GM23338 (cell line): ENCODE data around the gene PAX4. TPM values are rescaled to one million over a fixed set of nuclear protein-coding genes. Genes with fewer than 3 reads are reported as not detected.
A peak's percentile ranks its signal among the peaks of the same experiment; 100 is the strongest.

Experiments
- ATAC-seq: fragments of 200-7000 bp; cut with Tn5 transposase; 3 replicates; pipeline ENCODE4 v1.9.1; 2020
- DNase-seq: peaks from one replicate; pipeline ENCODE4 v3.0.0-alpha.2; 2015; ENCODE audit warnings: low spot score
- H2AFZ ChIP-seq: fragments of 200-600 bp; sonication (generic); 2 replicates; pipeline ENCODE4 v1.8.0; 2016; ENCODE audit warnings: antibody characterized with exemption, mild to moderate bottlenecking, moderate library complexity
- H3F3A ChIP-seq: fragments of 200-600 bp; sonication (generic); replicated peaks from 2 replicates; pipeline ENCODE4 v1.8.0; 2017; ENCODE audit warnings: antibody characterized with exemption, mixed run types, low read depth
- H3K27ac ChIP-seq: fragments of 200-600 bp; sonication (generic); 2 replicates; pipeline ENCODE4 v1.6.1; 2016; ENCODE audit warnings: low read depth
- H3K27me3 ChIP-seq: fragments of 200-600 bp; sonication (generic); 2 replicates; pipeline ENCODE4 v1.8.0; 2016; ENCODE audit warnings: mild to moderate bottlenecking, mixed run types, moderate library complexity; ENCODE audit not compliant: insufficient read depth
- H3K36me3 ChIP-seq: fragments of 200-600 bp; sonication (generic); 2 replicates; pipeline ENCODE4 v1.8.0; 2016; ENCODE audit warnings: mild to moderate bottlenecking; ENCODE audit not compliant: insufficient read depth
- H3K4me1 ChIP-seq: fragments of 200-600 bp; sonication (generic); 2 replicates; pipeline ENCODE4 v1.8.0; 2016; ENCODE audit warnings: mild to moderate bottlenecking, moderate library complexity; ENCODE audit not compliant: insufficient read depth
- H3K4me2 ChIP-seq: fragments of 200-600 bp; sonication (generic); 2 replicates; pipeline ENCODE4 v1.7.1; 2017; ENCODE audit warnings: mixed run types
- H3K4me3 ChIP-seq: fragments of 200-600 bp; sonication (generic); 2 replicates; pipeline ENCODE4 v1.6.1; 2016; ENCODE audit warnings: mixed run types
- H3K79me2 ChIP-seq: fragments of 200-600 bp; sonication (generic); replicated peaks from 2 replicates; pipeline ENCODE4 v1.8.0; 2017; ENCODE audit warnings: mild to moderate bottlenecking; ENCODE audit not compliant: insufficient read depth
- H3K9me2 ChIP-seq: fragments of 200-600 bp; sonication (generic); 2 replicates; pipeline ENCODE4 v1.8.0; 2017; ENCODE audit not compliant: insufficient read depth
- H4K20me1 ChIP-seq: fragments of 200-600 bp; sonication (generic); replicated peaks from 2 replicates; pipeline ENCODE4 v1.8.0; 2017; ENCODE audit warnings: mild to moderate bottlenecking; ENCODE audit not compliant: insufficient read depth
- H3K27ac Mint-ChIP-seq: 2 replicates; pipeline ENCODE4 v1.8.0; 2020; ENCODE audit warnings: inconsistent platforms, mild to moderate bottlenecking, moderate library complexity, mixed read lengths
- H3K27me3 Mint-ChIP-seq: 3 replicates; pipeline ENCODE4 v1.8.0; 2022; ENCODE audit warnings: low read depth, mild to moderate bottlenecking, moderate library complexity, mixed read lengths, inconsistent platforms; ENCODE audit not compliant: insufficient read depth, poor library complexity
- H3K36me3 Mint-ChIP-seq: 3 replicates; pipeline ENCODE4 v1.8.0; 2021; ENCODE audit warnings: low read depth, mild to moderate bottlenecking, inconsistent platforms, moderate library complexity, mixed read lengths
- H3K4me1 Mint-ChIP-seq: 3 replicates; pipeline ENCODE4 v1.8.0; 2020; ENCODE audit warnings: mild to moderate bottlenecking, inconsistent platforms, mixed read lengths
- H3K4me3 Mint-ChIP-seq: 3 replicates; pipeline ENCODE4 v1.8.0; 2021; ENCODE audit warnings: moderate library complexity, mild to moderate bottlenecking, inconsistent platforms, mixed read lengths
- H3K9me3 Mint-ChIP-seq: 3 replicates; pipeline ENCODE4 v1.8.0; 2020; ENCODE audit warnings: moderate library complexity, mild to moderate bottlenecking, inconsistent platforms, mixed read lengths
- CREB1 ChIP-seq: fragments of 250-450 bp; sonication (Bioruptor Pico); IDR thresholded peaks from 2 replicates; pipeline ENCODE4 v1.5.0; 2020; ENCODE audit warnings: low read depth, mild to moderate bottlenecking, moderate library complexity
- EZH2 ChIP-seq: fragments of 200-600 bp; sonication (generic); IDR thresholded peaks from one replicate; pipeline ENCODE4 v1.8.0; 2017; ENCODE audit warnings: antibody characterized with exemption, mild to moderate bottlenecking, low read depth; ENCODE audit not compliant: unreplicated experiment
- EZH2phosphoT487 ChIP-seq: fragments of 200-600 bp; sonication (generic); IDR thresholded peaks from one replicate; pipeline ENCODE4 v1.8.1; 2018; ENCODE audit warnings: antibody characterized with exemption; ENCODE audit not compliant: unreplicated experiment
- JUNB ChIP-seq: IDR thresholded peaks from one replicate; pipeline ENCODE4 v1.6.1; 2016; ENCODE audit warnings: antibody characterized with exemption; ENCODE audit not compliant: unreplicated experiment
- NANOG ChIP-seq: IDR thresholded peaks from 2 replicates; pipeline ENCODE4 v1.6.1; 2016; ENCODE audit warnings: antibody characterized with exemption, borderline replicate concordance
- POLR2AphosphoS5 ChIP-seq: IDR thresholded peaks from 2 replicates; pipeline ENCODE4 v1.6.1; 2016; ENCODE audit warnings: antibody characterized with exemption, low read depth
- STAT1 ChIP-seq: IDR thresholded peaks from one replicate; pipeline ENCODE4 v1.6.1; 2016; ENCODE audit warnings: antibody characterized with exemption; ENCODE audit not compliant: unreplicated experiment
- ZNF114 ChIP-seq: fragments of 250-450 bp; sonication (Bioruptor Pico); IDR thresholded peaks from 2 replicates; pipeline ENCODE4 v1.5.0; 2020; ENCODE audit warnings: mild to moderate bottlenecking, moderate library complexity
- polyA plus RNA-seq: library from polyadenylated mRNA; unstranded; fragments of >200 nt; fragmentation: Nextera tagmentation; extraction: Ambion mirVana; gene quantifications from 2 replicates; pipeline ENCODE4 v1.2.1, GENCODE V29; 2016
- total RNA-seq: library from RNA; depleted of rRNA; stranded (reverse); fragments of >200 nt; shearing (Covaris generic); gene quantifications from 2 replicates; pipeline ENCODE4 v1.2.3, GENCODE V29; 2014
- TF ChIP-seq, protein P1 (sequence below): fragments of 250-450 bp; sonication (Bioruptor Pico); IDR thresholded peaks from 2 replicates; pipeline ENCODE4 v1.5.0; 2020; ENCODE audit warnings: mild to moderate bottlenecking, moderate library complexity

The PAX4 gene
- total and polyA plus RNA-seq, 2 experiments from 2014 or later, result not detected

DNA sequence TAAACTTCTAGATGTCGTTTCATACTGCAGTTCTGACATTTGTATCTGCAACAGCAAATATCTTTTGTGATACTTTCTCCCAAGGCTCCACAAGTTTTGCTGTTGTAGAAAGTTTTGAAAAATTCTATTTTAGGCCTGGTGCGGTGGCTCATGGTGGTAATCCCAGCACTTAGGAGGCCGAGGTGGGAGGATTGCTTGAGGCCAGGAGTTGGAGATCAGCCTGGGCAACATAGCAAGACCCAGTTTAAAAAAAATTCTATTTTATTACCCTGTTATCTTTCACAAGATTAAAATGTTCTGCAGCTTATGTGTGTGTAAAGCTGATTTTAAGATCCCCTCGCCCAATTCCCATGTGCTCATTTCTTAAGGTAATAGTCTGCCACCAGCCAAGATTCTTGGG, 35.5 kb upstream of the PAX4 start:
- peak overlapping the region; percentile 88 for H3K4me3 ChIP-seq
- H2AFZ ChIP-seq, result no peak overlapping the region
- no peaks in the 10 kb centered on the region for H3K27me3 ChIP-seq
- DNase-seq, result no peak
- H3K27ac ChIP-seq, result no peak overlapping the region
- H3K4me3 Mint-ChIP-seq, result no peak overlapping the region; the same call in 1 of the 3 replicates
- peaks cover 63% of the 10 kb centered on the region for H3K79me2 ChIP-seq
- H3F3A ChIP-seq, result no peaks in the 10 kb centered on the region
- H4K20me1 ChIP-seq, result peaks cover 50% of the 10 kb centered on the region
- no peaks in the 10 kb centered on the region for H3K9me2 ChIP-seq
- H3K27me3 Mint-ChIP-seq, result peaks cover 4% of the 10 kb centered on the region
- TF ChIP-seq, protein P1, sequence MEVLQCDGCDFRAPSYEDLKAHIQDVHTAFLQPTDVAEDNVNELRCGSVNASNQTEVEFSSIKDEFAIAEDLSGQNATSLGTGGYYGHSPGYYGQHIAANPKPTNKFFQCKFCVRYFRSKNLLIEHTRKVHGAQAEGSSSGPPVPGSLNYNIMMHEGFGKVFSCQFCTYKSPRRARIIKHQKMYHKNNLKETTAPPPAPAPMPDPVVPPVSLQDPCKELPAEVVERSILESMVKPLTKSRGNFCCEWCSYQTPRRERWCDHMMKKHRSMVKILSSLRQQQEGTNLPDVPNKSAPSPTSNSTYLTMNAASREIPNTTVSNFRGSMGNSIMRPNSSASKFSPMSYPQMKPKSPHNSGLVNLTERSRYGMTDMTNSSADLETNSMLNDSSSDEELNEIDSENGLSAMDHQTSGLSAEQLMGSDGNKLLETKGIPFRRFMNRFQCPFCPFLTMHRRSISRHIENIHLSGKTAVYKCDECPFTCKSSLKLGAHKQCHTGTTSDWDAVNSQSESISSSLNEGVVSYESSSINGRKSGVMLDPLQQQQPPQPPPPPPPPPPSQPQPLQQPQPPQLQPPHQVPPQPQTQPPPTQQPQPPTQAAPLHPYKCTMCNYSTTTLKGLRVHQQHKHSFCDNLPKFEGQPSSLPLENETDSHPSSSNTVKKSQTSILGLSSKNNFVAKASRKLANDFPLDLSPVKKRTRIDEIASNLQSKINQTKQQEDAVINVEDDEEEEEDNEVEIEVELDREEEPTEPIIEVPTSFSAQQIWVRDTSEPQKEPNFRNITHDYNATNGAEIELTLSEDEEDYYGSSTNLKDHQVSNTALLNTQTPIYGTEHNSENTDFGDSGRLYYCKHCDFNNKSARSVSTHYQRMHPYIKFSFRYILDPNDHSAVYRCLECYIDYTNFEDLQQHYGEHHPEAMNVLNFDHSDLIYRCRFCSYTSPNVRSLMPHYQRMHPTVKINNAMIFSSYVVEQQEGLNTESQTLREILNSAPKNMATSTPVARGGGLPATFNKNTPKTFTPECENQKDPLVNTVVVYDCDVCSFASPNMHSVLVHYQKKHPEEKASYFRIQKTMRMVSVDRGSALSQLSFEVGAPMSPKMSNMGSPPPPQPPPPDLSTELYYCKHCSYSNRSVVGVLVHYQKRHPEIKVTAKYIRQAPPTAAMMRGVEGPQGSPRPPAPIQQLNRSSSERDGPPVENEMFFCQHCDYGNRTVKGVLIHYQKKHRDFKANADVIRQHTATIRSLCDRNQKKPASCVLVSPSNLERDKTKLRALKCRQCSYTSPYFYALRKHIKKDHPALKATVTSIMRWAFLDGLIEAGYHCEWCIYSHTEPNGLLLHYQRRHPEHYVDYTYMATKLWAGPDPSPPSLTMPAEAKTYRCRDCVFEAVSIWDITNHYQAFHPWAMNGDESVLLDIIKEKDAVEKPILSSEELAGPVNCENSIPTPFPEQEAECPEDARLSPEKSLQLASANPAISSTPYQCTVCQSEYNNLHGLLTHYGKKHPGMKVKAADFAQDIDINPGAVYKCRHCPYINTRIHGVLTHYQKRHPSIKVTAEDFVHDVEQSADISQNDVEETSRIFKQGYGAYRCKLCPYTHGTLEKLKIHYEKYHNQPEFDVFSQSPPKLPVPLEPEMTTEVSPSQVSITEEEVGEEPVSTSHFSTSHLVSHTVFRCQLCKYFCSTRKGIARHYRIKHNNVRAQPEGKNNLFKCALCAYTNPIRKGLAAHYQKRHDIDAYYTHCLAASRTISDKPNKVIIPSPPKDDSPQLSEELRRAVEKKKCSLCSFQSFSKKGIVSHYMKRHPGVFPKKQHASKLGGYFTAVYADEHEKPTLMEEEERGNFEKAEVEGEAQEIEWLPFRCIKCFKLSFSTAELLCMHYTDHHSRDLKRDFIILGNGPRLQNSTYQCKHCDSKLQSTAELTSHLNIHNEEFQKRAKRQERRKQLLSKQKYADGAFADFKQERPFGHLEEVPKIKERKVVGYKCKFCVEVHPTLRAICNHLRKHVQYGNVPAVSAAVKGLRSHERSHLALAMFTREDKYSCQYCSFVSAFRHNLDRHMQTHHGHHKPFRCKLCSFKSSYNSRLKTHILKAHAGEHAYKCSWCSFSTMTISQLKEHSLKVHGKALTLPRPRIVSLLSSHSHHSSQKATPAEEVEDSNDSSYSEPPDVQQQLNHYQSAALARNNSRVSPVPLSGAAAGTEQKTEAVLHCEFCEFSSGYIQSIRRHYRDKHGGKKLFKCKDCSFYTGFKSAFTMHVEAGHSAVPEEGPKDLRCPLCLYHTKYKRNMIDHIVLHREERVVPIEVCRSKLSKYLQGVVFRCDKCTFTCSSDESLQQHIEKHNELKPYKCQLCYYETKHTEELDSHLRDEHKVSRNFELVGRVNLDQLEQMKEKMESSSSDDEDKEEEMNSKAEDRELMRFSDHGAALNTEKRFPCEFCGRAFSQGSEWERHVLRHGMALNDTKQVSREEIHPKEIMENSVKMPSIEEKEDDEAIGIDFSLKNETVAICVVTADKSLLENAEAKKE (CRISPR knock-in tag), result no peak
- TF ChIP-seq CREB1 (CRISPR knock-in tag), result no peak
- TF ChIP-seq EZH2, result no peak
- no peak for TF ChIP-seq NANOG
- TF ChIP-seq POLR2AphosphoS5, result no peak
- TF ChIP-seq EZH2phosphoT487, result no peak
- TF ChIP-seq ZNF114, result no peak
- no peak for TF ChIP-seq JUNB
- no peak for TF ChIP-seq STAT1
- H3K4me1 Mint-ChIP-seq, result peaks cover 38% of the 10 kb centered on the region
- peak overlapping the region; percentile 85 for H3K4me2 ChIP-seq
- no peak for ATAC-seq
- H3K27ac Mint-ChIP-seq, result no peak overlapping the region
- no peaks in the 10 kb centered on the region; the same call in 2 of the 3 replicates for H3K9me3 Mint-ChIP-seq
- H3K36me3 Mint-ChIP-seq, result peaks cover 19% of the 10 kb centered on the region
- H3K4me1 ChIP-seq, result peaks cover 43% of the 10 kb centered on the region
- no peaks in the 10 kb centered on the region for H3K36me3 ChIP-seq
